Fibroblast of the conjunctiva (primary cell): ENCODE measurements around the gene NAA60.

Experiments used
- DNase-seq: peaks from one replicate; pipeline ENCODE4 v3.0.0-alpha.2; 2010; ENCODE audit warnings: low read depth

The NAA60 gene

GRCh38 chr16:3443108-3444031 is at the start of gene NAA60, which contains the start of gene ZNF597:
Gene NAA60, plus strand, starts transcription at chr16:3443680. Its CDS starts 32,548 bp downstream, at chr16:3476228.
Gene ZNF597, minus strand, starts transcription at chr16:3443504. Its CDS starts 351 bp downstream, at chr16:3443153.
- DNase-seq: peak; percentile 83

GRCh38 chr16:3400446-3400778 is 43.1 kb upstream of the NAA60 start:
- no peak for DNase-seq

GRCh38 chr16:3400779-3401688 is 42.4 kb upstream of the NAA60 start, which contains the start of the genes ZNF174 and ZSCAN32:
Gene ZNF174, plus strand, starts transcription at chr16:3401215. Its CDS starts 790 bp downstream, at chr16:3402005.
Gene ZSCAN32, minus strand, starts transcription at chr16:3401004. Its CDS starts 3,447 bp downstream, at chr16:3397557.
- peak; percentile 99 for DNase-seq

- no peak for DNase-seq
Measured at GRCh38 chr16:3401719-3402397, 41.6 kb upstream of the NAA60 start.

- DNase-seq: no peak
Measured at GRCh38 chr16:3408561-3409197, 34.8 kb upstream of the NAA60 start.

- no peak for DNase-seq
Measured at GRCh38 chr16:3413730-3414379, 29.6 kb upstream of the NAA60 start.

- no peak for DNase-seq
Measured at GRCh38 chr16:3431779-3432219, 11.7 kb upstream of the NAA60 start.

GRCh38 chr16:3434373-3434772 is 9.1 kb upstream of the NAA60 start:
- DNase-seq: no peak

GRCh38 chr16:3439637-3440036 is 3.8 kb upstream of the NAA60 start:
- no peak for DNase-seq

- DNase-seq: peak; percentile 49
Measured at GRCh38 chr16:3444032-3444388, 530 bp downstream of the NAA60 start.

- DNase-seq: no peak
Measured at GRCh38 chr16:3454093-3454492, 10.6 kb downstream of the NAA60 start.

GRCh38 chr16:3454631-3455147 is 11.2 kb downstream of the NAA60 start:
- DNase-seq: no peak

- peak; percentile 74 for DNase-seq
Measured at GRCh38 chr16:3457434-3458252, 14.2 kb downstream of the NAA60 start.

- DNase-seq: no peak
Measured at GRCh38 chr16:3458278-3458851, 14.9 kb downstream of the NAA60 start.

GRCh38 chr16:3458852-3459361 is 15.4 kb downstream of the NAA60 start:
- no peak for DNase-seq

GRCh38 chr16:3459401-3460090 is 16.1 kb downstream of the NAA60 start:
- no peak for DNase-seq

- DNase-seq: no peak
Measured at GRCh38 chr16:3460121-3460520, 16.6 kb downstream of the NAA60 start.

- DNase-seq: no peak
Measured at GRCh38 chr16:3460585-3460984, 17.1 kb downstream of the NAA60 start.

- no peak for DNase-seq
Measured at GRCh38 chr16:3461151-3461550, 17.7 kb downstream of the NAA60 start.
